ENCODE data around the gene ADAM12. TPM values are rescaled to one million over a fixed set of nuclear protein-coding genes. Genes with fewer than 3 reads are reported as not detected.

Gene ADAM12
- total RNA-seq, 1 experiment from 2014 or later = not detected

DNA sequence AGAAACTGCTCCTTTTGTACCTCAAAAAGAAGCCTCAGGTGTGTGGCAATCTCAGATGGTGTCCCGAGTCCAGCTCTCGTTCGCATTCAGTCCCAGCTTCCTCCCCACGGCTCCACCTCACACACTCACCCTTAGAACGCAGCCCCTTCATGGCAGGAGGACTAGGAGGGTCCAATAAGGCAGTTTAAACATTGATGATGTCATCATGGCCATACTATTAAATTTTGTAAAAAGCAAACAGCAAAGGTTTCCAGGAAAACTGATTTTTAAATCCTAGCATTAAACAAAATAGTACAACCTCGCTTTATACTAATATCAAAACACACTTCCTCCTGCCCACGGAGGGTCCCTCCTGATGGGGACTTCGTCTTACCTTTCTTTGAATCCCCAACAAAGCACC is 133.0 kb downstream of the ADAM12 start:
- RAD21 ChIA-PET (ENCODE audit: low non-redundant PET in 1 of 2, low total read pairs in 2 of 2, uncharacterized antibody in 2 of 2, unreplicated experiment in 2 of 2) = no interaction called here
- no peak overlapping the region for H3K4me2 ChIP-seq (ENCODE audit: low read length)
- no peaks in the 10 kb centered on the region for H4K20me1 ChIP-seq (ENCODE audit: insufficient read depth)
- ATAC-seq = no peak
- peaks cover 0 to 13% of the 10 kb centered on the region in 2 experiments; a peak in 2 of 4 replicates for H3K4me1 ChIP-seq (ENCODE audit: control insufficient read depth in 1 of 2, insufficient read depth in 2 of 2, low read length in 2 of 2)
- H3K27ac ChIP-seq (ENCODE audit: low read depth, low read length) = no peak overlapping the region
- BruUV-seq (replicated peaks) = no TSS peak
- H3K36me3 ChIP-seq (ENCODE audit: control insufficient read depth in 1 of 2, insufficient read depth in 2 of 2, low read length in 2 of 2) = no peaks in the 10 kb centered on the region
- H3K9me3 ChIP-seq (ENCODE audit: control insufficient read depth in 1 of 2, insufficient read depth in 1 of 2, low read depth in 1 of 2, low read length in 2 of 2) = no peaks in the 10 kb centered on the region
- TF ChIP-seq JUND (IDR thresholded peaks at IDR 0.05) = no peak
- no peak for TF ChIP-seq ZFX (IDR thresholded peaks at IDR 0.05)
- TF ChIP-seq ELF1 (IDR thresholded peaks at IDR 0.05; ENCODE audit: borderline replicate concordance, low read depth) = no peak
- no peak for TF ChIP-seq SIN3A (IDR thresholded peaks at IDR 0.05; ENCODE audit: low read depth)
- TF ChIP-seq CBX3 (IDR thresholded peaks at IDR 0.05; ENCODE audit: low read depth) = no peak
- TF ChIP-seq EZH2 (IDR thresholded peaks at IDR 0.05) = no peak
- TF ChIP-seq CEBPB (IDR thresholded peaks at IDR 0.05; ENCODE audit: low read depth) = no peak
- no peak for TF ChIP-seq POLR2A (IDR thresholded peaks at IDR 0.05; ENCODE audit: borderline replicate concordance, extremely low read depth, insufficient read depth, insufficient read length)
- TF ChIP-seq, protein P1, sequence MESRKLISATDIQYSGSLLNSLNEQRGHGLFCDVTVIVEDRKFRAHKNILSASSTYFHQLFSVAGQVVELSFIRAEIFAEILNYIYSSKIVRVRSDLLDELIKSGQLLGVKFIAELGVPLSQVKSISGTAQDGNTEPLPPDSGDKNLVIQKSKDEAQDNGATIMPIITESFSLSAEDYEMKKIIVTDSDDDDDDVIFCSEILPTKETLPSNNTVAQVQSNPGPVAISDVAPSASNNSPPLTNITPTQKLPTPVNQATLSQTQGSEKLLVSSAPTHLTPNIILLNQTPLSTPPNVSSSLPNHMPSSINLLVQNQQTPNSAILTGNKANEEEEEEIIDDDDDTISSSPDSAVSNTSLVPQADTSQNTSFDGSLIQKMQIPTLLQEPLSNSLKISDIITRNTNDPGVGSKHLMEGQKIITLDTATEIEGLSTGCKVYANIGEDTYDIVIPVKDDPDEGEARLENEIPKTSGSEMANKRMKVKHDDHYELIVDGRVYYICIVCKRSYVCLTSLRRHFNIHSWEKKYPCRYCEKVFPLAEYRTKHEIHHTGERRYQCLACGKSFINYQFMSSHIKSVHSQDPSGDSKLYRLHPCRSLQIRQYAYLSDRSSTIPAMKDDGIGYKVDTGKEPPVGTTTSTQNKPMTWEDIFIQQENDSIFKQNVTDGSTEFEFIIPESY (IDR thresholded peaks at IDR 0.05; ENCODE audit: extremely low read depth, insufficient replicate concordance, low read length) = no peak
- TF ChIP-seq, protein P2, sequence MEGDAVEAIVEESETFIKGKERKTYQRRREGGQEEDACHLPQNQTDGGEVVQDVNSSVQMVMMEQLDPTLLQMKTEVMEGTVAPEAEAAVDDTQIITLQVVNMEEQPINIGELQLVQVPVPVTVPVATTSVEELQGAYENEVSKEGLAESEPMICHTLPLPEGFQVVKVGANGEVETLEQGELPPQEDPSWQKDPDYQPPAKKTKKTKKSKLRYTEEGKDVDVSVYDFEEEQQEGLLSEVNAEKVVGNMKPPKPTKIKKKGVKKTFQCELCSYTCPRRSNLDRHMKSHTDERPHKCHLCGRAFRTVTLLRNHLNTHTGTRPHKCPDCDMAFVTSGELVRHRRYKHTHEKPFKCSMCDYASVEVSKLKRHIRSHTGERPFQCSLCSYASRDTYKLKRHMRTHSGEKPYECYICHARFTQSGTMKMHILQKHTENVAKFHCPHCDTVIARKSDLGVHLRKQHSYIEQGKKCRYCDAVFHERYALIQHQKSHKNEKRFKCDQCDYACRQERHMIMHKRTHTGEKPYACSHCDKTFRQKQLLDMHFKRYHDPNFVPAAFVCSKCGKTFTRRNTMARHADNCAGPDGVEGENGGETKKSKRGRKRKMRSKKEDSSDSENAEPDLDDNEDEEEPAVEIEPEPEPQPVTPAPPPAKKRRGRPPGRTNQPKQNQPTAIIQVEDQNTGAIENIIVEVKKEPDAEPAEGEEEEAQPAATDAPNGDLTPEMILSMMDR (IDR thresholded peaks at IDR 0.05 in 2 of 3, conservative IDR thresholded peaks at IDR 0.05 in 1 of 3; ENCODE audit: borderline replicate concordance in 1 of 3, insufficient read depth in 1 of 3, low read depth in 2 of 3, low read length in 2 of 3) = no peak
- TF ChIP-seq, protein P3, sequence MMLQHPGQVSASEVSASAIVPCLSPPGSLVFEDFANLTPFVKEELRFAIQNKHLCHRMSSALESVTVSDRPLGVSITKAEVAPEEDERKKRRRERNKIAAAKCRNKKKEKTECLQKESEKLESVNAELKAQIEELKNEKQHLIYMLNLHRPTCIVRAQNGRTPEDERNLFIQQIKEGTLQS (IDR thresholded peaks at IDR 0.05) = no peak
- no peak for TF ChIP-seq POLR2AphosphoS5 (IDR thresholded peaks at IDR 0.05; ENCODE audit: low read depth, low read length)
- no peak for TF ChIP-seq YY1 (IDR thresholded peaks at IDR 0.05; ENCODE audit: extremely low read depth, insufficient replicate concordance, low read depth, low read length)
- TF ChIP-seq RAD21 (IDR thresholded peaks at IDR 0.05; ENCODE audit: low read depth) = no peak
- TF ChIP-seq EZH2phosphoT487 (IDR thresholded peaks at IDR 0.05; ENCODE audit: borderline replicate concordance) = no peak
- TF ChIP-seq SRF (IDR thresholded peaks at IDR 0.05; ENCODE audit: low read depth) = no peak
- H3K4me3 ChIP-seq (replicated peaks in 1 of 2; ENCODE audit: low read depth in 1 of 2, low read length in 2 of 2) = no peak overlapping the region
- CTCF ChIA-PET = no interaction called here
- H3K9me2 ChIP-seq (ENCODE audit: insufficient read depth) = no peaks in the 10 kb centered on the region
- no peak for DNase-seq (ENCODE audit: low read depth, low spot score)
- peaks cover 29% of the 10 kb centered on the region for H3K27me3 ChIP-seq (ENCODE audit: insufficient read depth, low read length)
- no peaks in the 10 kb centered on the region for H3K79me2 ChIP-seq (ENCODE audit: insufficient read depth, low read length)
- H3K9ac ChIP-seq (ENCODE audit: low read length) = no peak overlapping the region
- H2AFZ ChIP-seq (ENCODE audit: low read depth, low read length, poor library complexity, severe bottlenecking) = no peak overlapping the region
- intact Hi-C loops (cut with micrococcal nuclease) = no loop called here
- POLR2A ChIA-PET = no interaction called here
